GM19043 (cell line): ENCODE results near the gene CTSD.

Source experiments
- ATAC-seq: cut with Tn5 transposase; IDR thresholded peaks from one replicate; pipeline ENCODE4 v1.9.1; 2021; ENCODE audit warnings: low read depth; ENCODE audit not compliant: unreplicated experiment

The CTSD gene

GRCh38 chr11:1756791-1757771, 6.6 kb downstream of the CTSD start:
- no peak for ATAC-seq

DNA sequence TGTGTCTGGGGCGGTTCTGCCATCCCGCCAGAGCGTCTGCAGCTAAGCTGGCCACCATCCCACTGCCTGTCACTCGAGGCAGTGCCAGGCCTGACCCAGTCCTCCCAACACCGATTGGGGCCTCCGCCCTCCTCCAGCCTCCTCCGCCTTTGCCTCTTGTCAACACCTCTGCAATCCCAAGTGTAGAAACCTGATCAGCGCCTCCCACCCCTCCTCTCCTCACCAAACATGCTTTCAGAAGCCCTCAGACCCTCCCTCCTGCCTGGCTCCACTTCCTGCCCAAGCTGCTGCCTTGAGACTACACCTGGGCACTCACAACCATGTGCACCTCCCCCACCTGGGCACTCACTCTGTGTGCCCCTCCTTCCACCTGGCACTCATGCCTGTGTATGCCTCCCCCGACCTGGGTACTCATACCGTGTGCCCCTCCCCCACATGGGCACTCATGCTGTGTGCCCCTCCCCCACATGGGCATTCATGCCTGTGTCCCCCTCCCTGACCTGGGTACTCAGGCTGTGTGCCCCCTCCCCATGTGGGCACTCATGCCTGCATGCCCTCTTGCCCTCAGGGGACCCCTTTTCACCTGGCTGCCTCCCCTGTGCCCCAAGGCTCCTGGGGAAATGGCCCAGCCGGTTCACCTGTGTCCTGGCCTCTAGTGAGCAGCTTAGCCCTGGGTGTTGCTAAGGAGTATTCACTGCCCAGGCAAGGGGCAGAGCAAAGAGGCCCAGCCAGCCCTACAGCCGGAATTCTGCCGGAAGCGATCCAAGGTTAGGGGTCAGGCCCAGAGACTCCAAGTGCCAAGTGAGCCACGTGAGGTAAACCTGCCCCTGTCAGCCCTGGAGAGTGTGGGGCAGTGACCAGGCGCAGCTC, 7.8 kb downstream of the CTSD start:
- ATAC-seq = no peak

DNA sequence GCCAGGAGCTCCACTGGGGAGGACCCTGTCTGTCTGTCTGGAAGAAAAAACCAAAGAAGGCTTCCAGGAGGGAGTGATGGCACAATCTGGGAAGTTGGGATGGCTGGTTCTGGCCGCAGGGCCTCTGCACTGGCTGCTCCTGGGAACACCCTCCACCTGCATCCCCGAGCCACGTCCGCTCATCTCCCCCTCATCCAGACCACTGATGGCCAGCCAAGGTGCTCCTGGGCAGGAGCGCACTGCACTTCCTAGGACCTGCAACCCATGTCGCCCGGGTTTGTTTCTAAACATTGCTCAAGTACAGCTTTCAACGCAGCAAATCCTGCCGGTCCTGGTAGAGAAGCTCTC, 8.4 kb downstream of the CTSD start:
- ATAC-seq = no peak

DNA sequence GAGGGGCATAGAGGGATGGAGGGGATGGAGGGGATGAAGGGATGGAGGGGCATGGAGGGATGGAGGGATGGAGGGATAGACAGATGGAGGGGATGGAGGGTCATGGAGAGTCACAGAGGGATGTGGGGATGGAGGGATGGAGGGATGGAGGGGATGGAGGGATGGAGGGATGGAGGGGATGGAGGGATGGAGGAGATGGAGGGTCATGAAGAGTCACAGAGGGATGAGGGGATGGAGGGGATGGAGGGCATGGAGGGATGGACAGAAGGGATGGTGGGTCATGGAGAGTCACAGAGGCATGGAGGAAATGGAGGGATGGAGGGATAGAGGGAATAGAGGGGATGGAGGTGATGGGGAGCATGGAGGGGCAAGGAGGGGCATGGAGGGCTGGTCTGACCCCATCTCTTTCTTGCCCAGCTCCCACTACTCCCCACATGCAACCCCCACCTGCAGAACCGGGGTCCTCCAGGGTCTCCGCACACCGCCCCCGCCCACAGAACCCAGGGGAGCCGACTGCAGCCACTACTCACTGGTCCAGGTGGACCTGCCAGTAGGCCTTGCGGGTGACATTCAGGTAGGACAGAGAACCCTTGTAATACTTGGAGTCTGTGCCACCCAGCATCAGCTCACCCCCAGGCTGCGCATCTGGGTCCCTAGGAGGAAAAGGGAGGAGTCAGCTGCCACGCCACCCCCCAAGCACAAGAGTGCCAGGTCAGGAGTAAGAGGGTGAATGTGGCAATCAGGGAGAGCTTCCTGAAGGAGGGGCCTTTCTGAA, 9.2 kb downstream of the CTSD start:
- no peak for ATAC-seq

GRCh38 chr11:1753929-1754305, 9.8 kb downstream of the CTSD start:
- ATAC-seq = no peak

DNA sequence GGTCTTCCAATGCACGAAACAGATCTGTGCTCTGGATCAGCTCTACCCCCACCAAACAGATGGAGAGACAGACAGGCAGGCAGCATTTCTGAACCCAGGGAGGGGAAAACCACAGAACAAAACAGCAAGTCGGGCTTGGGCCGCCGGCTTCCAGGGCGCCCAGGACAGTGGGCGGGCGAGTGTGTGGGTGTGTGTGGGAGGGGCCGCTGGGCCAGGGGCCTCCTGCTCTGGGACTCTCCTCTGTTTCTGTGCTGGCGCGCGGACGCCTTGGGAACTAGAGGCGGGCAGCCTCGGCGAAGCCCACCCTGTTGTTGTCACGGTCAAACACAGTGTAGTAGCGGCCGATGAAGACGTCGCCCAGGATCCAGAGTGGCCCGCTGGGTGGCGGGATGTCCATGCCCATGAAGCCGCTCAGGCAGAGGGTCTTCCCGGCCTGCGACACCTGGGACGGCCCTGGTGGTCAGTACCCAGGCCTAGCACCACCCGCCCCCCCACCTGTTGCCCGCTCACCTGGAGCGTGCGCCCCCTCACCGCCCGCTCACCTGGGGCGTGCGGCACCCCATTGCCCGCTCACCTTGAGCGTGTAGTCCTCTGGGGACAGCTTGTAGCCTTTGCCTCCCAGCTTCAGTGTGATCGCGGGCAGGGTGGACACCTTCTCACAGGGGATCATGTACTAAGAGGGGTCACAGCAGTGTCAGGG, 10.3 kb downstream of the CTSD start:
- no peak for ATAC-seq

DNA sequence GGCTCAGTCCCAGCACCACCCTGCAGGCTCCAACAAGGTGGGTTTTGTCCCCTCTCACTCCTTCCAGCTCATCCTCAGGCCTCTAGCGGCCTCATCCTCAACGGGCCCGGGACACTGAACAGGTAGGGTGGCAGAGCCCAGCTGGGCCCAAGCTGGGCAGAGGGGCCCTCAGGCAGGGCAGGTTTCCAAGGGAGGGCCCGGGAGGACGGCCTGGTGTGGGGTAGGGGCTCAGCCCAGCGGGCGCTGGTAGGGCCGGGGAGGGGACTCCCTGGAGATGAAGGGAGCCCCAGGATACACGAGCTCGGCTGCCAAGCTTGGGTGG, 10.9 kb downstream of the CTSD start:
- ATAC-seq = no peak

- ATAC-seq = no peak
Observed at GRCh38 chr11:1751999-1752906, 11.5 kb downstream of the CTSD start.

GRCh38 chr11:1751531-1751921, 12.2 kb downstream of the CTSD start:
- no peak for ATAC-seq

DNA sequence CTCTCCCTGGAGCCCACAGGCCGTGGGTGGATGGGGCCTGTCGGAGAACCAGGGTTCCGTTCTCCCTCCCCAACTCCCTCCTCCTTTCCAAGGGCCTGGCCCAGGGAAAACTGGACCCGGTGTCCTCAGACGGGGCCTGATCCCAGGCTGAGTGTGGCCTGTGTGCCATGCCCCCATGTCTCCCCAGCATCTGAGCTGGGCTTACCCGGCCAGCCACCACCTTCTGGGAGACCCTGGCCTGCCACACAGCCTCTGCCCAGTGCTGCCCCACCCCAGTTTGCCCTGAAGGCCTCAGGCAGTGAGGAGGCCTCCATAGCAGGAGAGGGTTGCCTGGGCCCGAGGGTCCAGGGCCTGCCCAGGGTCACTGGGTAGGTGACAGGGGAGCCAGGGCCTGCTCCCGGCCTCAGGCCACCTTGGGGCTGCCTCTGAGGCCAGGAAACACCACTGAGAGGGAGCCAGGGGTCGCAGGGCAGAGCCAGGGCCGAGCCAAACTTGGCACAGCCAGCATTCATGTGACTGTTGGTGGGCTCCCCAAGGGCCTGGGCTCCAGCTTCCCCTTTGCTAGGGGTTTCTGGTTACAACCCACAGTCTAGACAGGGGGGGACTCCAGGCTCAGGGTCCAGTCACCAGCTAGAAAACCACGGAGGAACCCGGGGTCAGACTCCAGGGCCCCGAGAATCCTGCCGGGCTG, 12.7 kb downstream of the CTSD start:
- ATAC-seq = no peak

GRCh38 chr11:1750481-1750839, 13.3 kb downstream of the CTSD start, which contains the start of gene IFITM10:
Gene IFITM10, minus strand, starts transcription at chr11:1750595. Its CDS starts 153 bp downstream, at chr11:1750442.
- no peak for ATAC-seq

- no peak for ATAC-seq
Observed at GRCh38 chr11:1749395-1750351, 14.1 kb downstream of the CTSD start.

DNA sequence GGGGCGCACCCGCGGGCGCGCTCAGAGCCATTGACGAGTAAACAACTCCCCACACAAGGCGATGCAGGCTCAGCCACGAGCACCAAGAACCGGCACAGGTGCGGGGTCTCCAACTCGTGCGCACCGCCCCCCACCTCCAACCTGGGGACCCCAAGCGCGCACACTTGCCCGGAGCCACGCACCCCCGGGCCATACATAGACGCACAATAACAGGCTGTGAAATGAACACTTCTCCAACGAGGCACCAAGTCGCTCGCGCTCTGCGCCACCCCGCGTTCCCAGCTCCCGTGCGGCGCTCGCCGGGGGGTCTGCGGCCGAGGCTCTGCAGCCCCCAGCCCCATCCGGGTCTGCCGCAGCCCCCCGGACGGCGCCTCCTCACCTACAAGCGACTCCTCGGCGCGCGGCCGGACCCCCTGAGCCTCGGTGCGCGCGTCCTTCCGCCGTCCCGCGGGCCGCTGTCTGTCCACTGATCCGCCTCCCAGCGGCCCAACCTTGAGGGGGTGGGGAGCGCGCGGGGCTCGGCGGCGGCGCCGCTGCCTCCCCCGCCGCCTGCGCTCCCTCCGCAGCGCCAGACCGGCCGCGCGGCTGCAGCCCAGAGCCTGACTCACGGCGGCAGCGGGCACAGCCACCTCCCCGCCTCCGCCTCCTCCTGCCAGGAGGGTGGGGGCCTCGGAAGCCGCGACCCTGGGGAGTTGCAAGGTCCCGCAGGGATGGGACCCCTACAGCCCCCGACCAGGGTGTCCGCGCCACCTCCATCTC, 14.9 kb downstream of the CTSD start:
- ATAC-seq = no peak

DNA sequence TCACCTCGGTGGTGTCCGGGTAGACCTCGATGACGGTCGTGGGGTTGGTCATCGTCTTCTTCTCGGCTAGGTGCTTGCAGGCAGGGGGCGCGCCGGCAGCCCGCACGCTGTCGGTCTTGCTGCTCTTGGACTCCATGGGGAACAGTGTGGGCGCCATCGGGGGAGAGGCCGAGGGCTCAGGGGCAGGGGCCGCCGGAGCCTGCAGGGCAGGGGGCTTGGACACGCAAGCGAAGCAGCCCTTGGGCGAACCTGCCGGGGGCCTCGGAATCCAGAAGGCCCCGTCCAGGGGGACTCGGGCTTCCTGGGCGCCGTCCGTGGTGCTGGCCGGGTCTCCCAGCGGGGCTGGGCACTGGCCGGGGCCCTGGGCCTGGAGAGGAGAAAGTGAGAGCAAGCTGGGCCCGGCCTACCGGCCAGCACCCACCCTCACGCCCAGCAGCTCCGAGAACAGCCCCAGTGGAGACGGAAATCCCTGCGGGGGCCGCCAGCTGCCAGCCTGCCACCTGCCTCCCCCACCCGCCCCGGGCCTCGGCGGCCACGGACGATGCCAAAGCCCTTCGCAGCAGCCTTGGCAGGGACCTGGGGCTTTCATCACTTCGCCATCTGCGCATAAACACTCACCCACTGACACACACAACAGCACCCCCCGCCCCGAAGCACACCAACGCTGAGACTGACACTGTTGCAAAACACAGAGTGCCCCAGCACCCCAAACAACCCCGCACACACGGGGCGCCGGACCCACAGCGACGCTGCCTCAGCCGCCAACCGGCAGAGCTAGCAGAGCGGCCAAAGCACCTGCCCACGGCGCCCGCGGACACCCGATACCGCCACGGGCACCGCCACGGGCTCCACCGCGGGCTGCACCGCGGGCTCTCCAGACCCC, 15.7 kb downstream of the CTSD start:
- no peak for ATAC-seq

DNA sequence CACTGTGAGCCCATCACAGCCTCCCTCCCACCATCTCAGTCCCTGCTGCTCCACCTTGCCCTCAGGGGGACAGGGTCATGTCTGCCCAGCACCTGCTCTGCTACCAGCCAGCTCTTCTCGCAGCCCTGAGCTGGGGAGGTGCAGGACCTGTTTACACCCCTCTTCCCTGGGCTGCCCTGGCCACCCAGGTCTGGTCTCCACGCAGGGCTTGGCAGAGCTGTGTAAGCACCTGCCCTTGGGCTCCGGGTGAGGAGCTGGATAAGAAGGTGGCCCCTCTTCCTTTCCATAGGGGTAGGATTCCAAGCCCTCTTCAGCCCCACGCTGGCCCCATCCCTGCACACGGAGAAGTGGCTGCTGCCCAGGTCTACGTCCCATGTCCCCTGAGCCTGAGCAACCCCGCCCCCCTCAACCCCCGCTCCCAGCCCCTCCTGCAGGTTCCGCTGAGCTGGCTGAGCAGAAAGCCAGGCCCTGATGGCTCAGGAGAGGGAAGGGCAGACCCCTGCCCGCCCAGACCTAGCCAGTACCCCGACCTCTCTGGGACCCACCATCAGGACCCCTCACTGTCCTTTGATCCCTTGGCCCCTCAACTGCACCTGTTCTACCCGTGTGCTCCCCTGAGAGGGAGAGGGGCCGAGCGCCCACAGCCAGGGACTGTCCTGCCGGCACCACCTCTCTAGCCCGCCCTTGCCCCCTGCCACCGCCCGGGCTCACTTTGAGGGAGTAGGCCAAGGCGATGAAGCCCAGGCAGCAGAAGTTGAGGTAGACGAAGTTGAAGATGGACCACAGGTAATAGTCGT, 16.6 kb downstream of the CTSD start:
- ATAC-seq = no peak
